MM.1S (cell line): ENCODE measurements around the gene SEMA4D.

Experiments
- CTCF ChIP-seq: fragments of 300-600 bp; sonication (generic); IDR thresholded peaks from 2 replicates; pipeline ENCODE4 v1.5.1; 2016; ENCODE audit warnings: antibody characterized with exemption, low read length, mixed read lengths
- EZH2 ChIP-seq: fragments of 300-600 bp; sonication (generic); optimal IDR thresholded peaks from 2 replicates; pipeline ENCODE3; 2017; ENCODE audit warnings: low read depth, mild to moderate bottlenecking, antibody characterized with exemption, low read length, mixed read lengths
- EZH2phosphoT487 ChIP-seq: fragments of 300-600 bp; sonication (generic); IDR thresholded peaks from 2 replicates; pipeline ENCODE4 v1.6.1; 2018; ENCODE audit warnings: antibody characterized with exemption, low read length

GRCh38 chr9:89438194-89438593, 59.7 kb downstream of the SEMA4D start:
- no peak for TF ChIP-seq CTCF
- TF ChIP-seq EZH2: no peak
- no peak for TF ChIP-seq EZH2phosphoT487
